ENCODE results near the gene SPOCK1. TPM values are rescaled to one million over a fixed set of nuclear protein-coding genes. Genes with fewer than 3 reads are reported as not detected.

Gene SPOCK1
- total RNA-seq, 1 donor from 2014 or later: 81.2 TPM

DNA sequence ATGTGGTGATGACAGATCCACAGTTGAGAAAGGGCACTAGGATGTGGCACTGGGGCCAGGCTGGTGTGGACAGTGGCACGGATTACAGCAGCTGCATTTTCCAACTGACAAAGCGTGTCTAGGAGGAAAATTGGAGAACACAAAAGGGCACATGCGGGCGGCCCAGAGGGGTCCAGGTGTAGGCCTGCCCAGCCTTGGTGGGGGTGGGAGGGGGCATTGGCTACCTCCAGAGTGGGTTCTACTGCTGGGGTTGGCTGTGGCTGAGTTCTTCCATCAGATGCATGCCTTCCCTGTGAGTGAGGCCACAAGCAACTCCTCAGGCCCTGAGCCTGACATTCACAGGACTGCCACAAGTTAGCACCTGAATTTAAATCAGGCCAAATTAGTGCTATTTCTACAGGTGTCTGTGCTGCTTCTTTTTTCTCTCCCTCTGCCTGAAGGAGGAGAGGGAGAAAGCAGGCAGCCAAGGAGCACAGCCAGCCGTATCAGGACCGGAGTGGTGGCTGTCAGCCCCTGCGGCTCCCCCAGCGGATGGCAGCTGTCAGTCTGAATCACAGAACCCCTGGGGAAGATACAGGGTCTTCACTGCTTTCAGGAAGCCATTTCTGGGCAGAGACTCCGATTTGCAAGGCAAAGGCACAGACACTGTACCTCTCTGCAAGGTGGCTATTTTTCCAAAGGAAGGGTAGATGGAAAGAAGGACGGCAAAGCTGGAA, 464.2 kb downstream of the SPOCK1 start:
- Histone ChIP-seq H3K9me3 (no peaks in the 10 kb centered on the region), H3K27ac (no peak overlapping the region), H3K4me1 (no peaks in the 10 kb centered on the region), H3K36me3 (no peaks in the 10 kb centered on the region), H3K4me3 (no peak overlapping the region), H3K27me3 (no peaks in the 10 kb centered on the region)
- TF ChIP-seq, protein P1, sequence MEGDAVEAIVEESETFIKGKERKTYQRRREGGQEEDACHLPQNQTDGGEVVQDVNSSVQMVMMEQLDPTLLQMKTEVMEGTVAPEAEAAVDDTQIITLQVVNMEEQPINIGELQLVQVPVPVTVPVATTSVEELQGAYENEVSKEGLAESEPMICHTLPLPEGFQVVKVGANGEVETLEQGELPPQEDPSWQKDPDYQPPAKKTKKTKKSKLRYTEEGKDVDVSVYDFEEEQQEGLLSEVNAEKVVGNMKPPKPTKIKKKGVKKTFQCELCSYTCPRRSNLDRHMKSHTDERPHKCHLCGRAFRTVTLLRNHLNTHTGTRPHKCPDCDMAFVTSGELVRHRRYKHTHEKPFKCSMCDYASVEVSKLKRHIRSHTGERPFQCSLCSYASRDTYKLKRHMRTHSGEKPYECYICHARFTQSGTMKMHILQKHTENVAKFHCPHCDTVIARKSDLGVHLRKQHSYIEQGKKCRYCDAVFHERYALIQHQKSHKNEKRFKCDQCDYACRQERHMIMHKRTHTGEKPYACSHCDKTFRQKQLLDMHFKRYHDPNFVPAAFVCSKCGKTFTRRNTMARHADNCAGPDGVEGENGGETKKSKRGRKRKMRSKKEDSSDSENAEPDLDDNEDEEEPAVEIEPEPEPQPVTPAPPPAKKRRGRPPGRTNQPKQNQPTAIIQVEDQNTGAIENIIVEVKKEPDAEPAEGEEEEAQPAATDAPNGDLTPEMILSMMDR (IDR thresholded peaks at IDR 0.05): no peak
- no peak for DNase-seq (ENCODE audit: low spot score in 2 of 2)
- intact Hi-C loops (cut with DNase I): no loop called here

DNA sequence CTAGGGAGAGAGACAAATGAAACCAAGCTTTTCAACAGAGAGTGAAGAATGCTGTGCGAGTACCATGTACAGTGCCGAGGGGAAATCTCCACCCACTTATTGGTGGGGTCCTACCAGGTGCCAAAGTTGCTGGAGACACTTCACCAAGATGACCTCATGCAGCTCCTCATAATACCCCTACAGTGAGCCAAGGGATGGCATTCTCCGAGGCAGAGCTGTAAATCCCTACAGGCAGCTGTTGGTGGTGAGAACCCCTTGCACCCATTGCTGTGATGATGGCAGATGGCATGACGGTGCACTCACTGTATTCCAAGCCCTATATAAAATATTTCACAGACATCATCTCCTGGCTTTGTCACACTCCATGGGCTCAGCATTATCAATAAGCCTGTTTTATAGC, 464.9 kb downstream of the SPOCK1 start:
- Histone ChIP-seq H3K9me3 (no peaks in the 10 kb centered on the region), H3K27me3 (no peaks in the 10 kb centered on the region), H3K4me3 (no peak overlapping the region), H3K27ac (no peak overlapping the region), H3K4me1 (no peaks in the 10 kb centered on the region), H3K36me3 (no peaks in the 10 kb centered on the region)
- no peak for DNase-seq (ENCODE audit: low spot score in 2 of 2)
- TF ChIP-seq, protein P1 (IDR thresholded peaks at IDR 0.05): no peak
- intact Hi-C loops (cut with DNase I): no loop called here

DNA sequence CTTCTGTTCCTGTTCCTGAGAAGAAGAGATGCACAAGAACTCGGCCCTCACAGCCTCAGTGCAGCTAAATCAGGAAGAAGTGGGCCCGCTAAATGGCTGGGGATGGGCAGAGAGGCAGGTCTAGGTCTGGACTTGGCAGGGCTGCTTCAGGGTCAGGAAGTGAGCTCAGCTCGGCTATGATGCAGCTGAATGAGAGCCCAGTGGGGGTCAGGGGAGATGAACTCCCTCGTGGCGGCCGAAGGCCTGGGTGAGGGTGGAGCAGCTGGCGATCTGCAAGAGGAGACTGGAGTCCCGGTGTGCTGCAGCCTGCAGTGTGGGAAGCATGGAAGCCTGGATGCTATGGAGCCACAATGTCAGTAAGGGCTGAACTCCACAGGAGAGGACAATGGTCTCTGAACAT, 466.2 kb downstream of the SPOCK1 start:
- Histone ChIP-seq H3K9me3 (no peaks in the 10 kb centered on the region), H3K36me3 (no peaks in the 10 kb centered on the region), H3K4me3 (no peak overlapping the region), H3K27ac (no peak overlapping the region), H3K4me1 (no peaks in the 10 kb centered on the region), H3K27me3 (no peaks in the 10 kb centered on the region)
- TF ChIP-seq, protein P1 (IDR thresholded peaks at IDR 0.05): no peak
- DNase-seq (ENCODE audit: low spot score in 2 of 2): no peak
- intact Hi-C loops (cut with DNase I): no loop called here

DNA sequence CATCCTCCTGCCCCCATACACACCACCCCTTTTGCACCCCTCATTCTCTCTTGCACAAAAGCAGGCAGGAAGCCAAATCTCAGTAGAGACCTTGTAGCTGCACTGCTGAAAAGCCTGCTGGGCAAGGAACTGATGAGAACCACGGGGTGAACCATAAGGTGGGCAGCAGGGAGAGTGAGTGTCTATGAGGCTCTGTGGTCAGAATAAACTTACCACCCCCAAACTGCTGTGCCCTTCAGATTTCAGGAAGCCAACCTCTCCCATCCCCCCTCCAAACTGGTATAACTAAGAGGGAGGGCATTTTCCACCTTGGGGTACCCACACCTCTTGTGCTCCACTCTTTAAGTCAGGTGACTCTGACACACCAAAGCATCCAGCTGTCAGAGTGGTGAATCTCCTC, 471.4 kb downstream of the SPOCK1 start:
- Histone ChIP-seq H3K27me3 (no peaks in the 10 kb centered on the region), H3K4me3 (no peak overlapping the region), H3K36me3 (no peaks in the 10 kb centered on the region), H3K27ac (no peak overlapping the region), H3K4me1 (no peaks in the 10 kb centered on the region), H3K9me3 (no peaks in the 10 kb centered on the region)
- intact Hi-C loops (cut with DNase I): no loop called here
- TF ChIP-seq, protein P1 (IDR thresholded peaks at IDR 0.05): no peak
- no peak for DNase-seq (ENCODE audit: low spot score in 2 of 2)

DNA sequence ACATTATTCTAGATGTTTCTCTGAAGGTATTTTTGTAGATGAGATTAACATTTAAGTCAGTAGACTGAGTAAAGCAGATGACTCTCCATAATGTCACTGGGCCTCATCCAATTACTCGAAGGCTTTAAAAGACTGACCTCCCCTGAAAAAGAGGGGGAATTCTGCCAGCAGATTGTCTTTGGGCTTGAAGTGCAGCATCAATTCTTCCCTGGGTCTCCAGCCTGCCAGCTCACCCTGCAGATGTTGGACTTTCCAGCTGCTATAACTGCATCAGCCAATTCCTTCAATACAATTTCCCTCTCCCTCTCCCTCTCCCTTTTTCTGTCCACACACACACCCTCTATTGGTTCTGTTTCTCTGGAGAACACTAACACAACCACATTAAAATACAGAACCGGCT, 472.8 kb downstream of the SPOCK1 start:
- H3K27me3 ChIP-seq: no peaks in the 10 kb centered on the region
- no peak overlapping the region for H3K27ac ChIP-seq
- H3K36me3 ChIP-seq: no peaks in the 10 kb centered on the region
- H3K9me3 ChIP-seq: no peaks in the 10 kb centered on the region
- H3K4me3 ChIP-seq: no peak overlapping the region
- no peak for DNase-seq (ENCODE audit: low spot score in 2 of 2)
- H3K4me1 ChIP-seq: no peaks in the 10 kb centered on the region
- TF ChIP-seq, protein P1 (IDR thresholded peaks at IDR 0.05): no peak
- intact Hi-C loops (cut with DNase I): no loop called here

DNA sequence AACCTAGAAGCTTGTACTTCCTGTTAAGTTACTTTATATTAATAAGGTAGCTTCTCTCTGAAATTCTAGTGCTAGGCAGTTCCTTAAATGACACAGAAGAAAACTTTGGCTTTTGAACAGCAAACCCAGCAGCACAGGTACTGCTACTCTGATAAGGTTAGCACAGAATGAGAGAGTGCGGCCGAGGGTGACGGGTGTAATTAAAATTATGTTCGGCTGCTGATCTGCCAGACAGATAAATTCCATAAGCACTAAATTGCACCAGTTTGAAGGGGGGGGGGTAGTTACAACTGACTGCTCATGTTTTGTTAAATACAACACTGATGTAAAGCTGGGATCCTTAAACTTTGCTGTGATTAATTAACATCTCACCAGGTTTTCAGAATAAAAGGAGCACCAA, 475.1 kb downstream of the SPOCK1 start:
- TF ChIP-seq, protein P1 (IDR thresholded peaks at IDR 0.05): no peak
- H3K4me3 ChIP-seq: no peak overlapping the region
- no peaks in the 10 kb centered on the region for H3K9me3 ChIP-seq
- no peak overlapping the region for H3K27ac ChIP-seq
- DNase-seq (ENCODE audit: low spot score in 2 of 2): no peak
- H3K27me3 ChIP-seq: no peaks in the 10 kb centered on the region
- H3K36me3 ChIP-seq: no peaks in the 10 kb centered on the region
- intact Hi-C loops (cut with DNase I): no loop called here
- H3K4me1 ChIP-seq: no peaks in the 10 kb centered on the region

All from ascending aorta (tissue), 2 donors.